Activated gamma-delta T cell (primary cell): ENCODE data around the gene ENDOD1.

Experiments
- DNase-seq: peaks from one replicate; lab custom pipeline; 2025; lab: John Stamatoyannopoulos, UW

The ENDOD1 gene

GRCh38 chr11:95076981-95077380 lies 12.7 kb upstream of the ENDOD1 start:
- no peak for DNase-seq

GRCh38 chr11:95078526-95078925 lies 11.1 kb upstream of the ENDOD1 start:
- no peak for DNase-seq

GRCh38 chr11:95081010-95081409 lies 8.6 kb upstream of the ENDOD1 start:
- DNase-seq, result no peak

GRCh38 chr11:95081412-95081811 lies 8.2 kb upstream of the ENDOD1 start:
- no peak for DNase-seq

GRCh38 chr11:95082576-95083001 lies 7.1 kb upstream of the ENDOD1 start:
- DNase-seq, result no peak

GRCh38 chr11:95084509-95084908 lies 5.1 kb upstream of the ENDOD1 start:
- no peak for DNase-seq

- no peak for DNase-seq
Measured at GRCh38 chr11:95085117-95085816, 4.4 kb upstream of the ENDOD1 start.

- DNase-seq, result no peak
Measured at GRCh38 chr11:95086151-95086550, 3.5 kb upstream of the ENDOD1 start.

- DNase-seq, result no peak
Measured at GRCh38 chr11:95086836-95087570, 2.6 kb upstream of the ENDOD1 start.

- no peak for DNase-seq
Measured at GRCh38 chr11:95088946-95089619, 563 bp upstream of the ENDOD1 start.

- DNase-seq, result no peak
Measured at GRCh38 chr11:95091663-95092180, 2.1 kb downstream of the ENDOD1 start.

GRCh38 chr11:95092549-95093324 lies 3.1 kb downstream of the ENDOD1 start:
- no peak for DNase-seq

GRCh38 chr11:95093548-95093947 lies 3.9 kb downstream of the ENDOD1 start:
- no peak for DNase-seq

- no peak for DNase-seq
Measured at GRCh38 chr11:95095858-95096587, 6.4 kb downstream of the ENDOD1 start.

- DNase-seq, result no peak
Measured at GRCh38 chr11:95097209-95097608, 7.6 kb downstream of the ENDOD1 start.

- DNase-seq, result no peak
Measured at GRCh38 chr11:95098826-95099225, 9.2 kb downstream of the ENDOD1 start.

- DNase-seq, result no peak
Measured at GRCh38 chr11:95100191-95100648, 10.6 kb downstream of the ENDOD1 start.

GRCh38 chr11:95100856-95101507 lies 11.3 kb downstream of the ENDOD1 start:
- DNase-seq, result no peak

- DNase-seq, result no peak
Measured at GRCh38 chr11:95101935-95102334, 12.3 kb downstream of the ENDOD1 start.

- no peak for DNase-seq
Measured at GRCh38 chr11:95102733-95103132, 13.1 kb downstream of the ENDOD1 start.

- no peak for DNase-seq
Measured at GRCh38 chr11:95103701-95104100, 14.1 kb downstream of the ENDOD1 start.
